Ishikawa (cell line): ENCODE results near the gene CD101.

Experiments used
- CEBPB ChIP-seq: IDR thresholded peaks from 2 replicates; pipeline ENCODE4 v1.6.1; 2012
- CREB1 ChIP-seq: IDR thresholded peaks from 2 replicates; pipeline ENCODE4 v1.6.1; 2012; ENCODE audit warnings: low read depth
- EGR1 ChIP-seq: IDR thresholded peaks from 2 replicates; pipeline ENCODE4 v1.6.1; 2012
- EP300 ChIP-seq: IDR thresholded peaks from 2 replicates; pipeline ENCODE4 v1.6.1; 2012; ENCODE audit warnings: borderline replicate concordance
- MAX ChIP-seq: IDR thresholded peaks from 2 replicates; pipeline ENCODE4 v1.6.1; 2012
- RAD21 ChIP-seq: IDR thresholded peaks from 2 replicates; pipeline ENCODE4 v1.6.1; 2012; ENCODE audit warnings: low read depth

- TF ChIP-seq MAX (no peak), CREB1 (no peak), EP300 (no peak), EGR1 (no peak), CEBPB (no peak), RAD21 (no peak)
Measured at GRCh38 chr1:116956378-116956777, 45.2 kb upstream of the CD101 start.
